Adrenal gland (tissue), 5 donors: ENCODE data around the gene DAPK2.

Experiments used
- CTCF ChIP-seq, 6 experiments: fragments of 450-650 bp in 4 of 6; fragments of 200-600 bp in 2 of 6; sonication (generic) in 1 of 6; IDR thresholded peaks; 1 replicate in 5 of 6; 2 replicates in 1 of 6; pipeline versions ENCODE4 v1.5.1 to v1.8.0; 2016 to 2021; ENCODE audit warnings: antibody characterized with exemption in 6 of 6, mild to moderate bottlenecking in 2 of 6, moderate library complexity in 1 of 6
- POLR2A ChIP-seq, 2 donors: fragments of 450-650 bp; IDR thresholded peaks; one replicate each; pipeline ENCODE4 v1.6.1; 2017; ENCODE audit warnings: antibody characterized with exemption in 2 of 2, mild to moderate bottlenecking in 2 of 2, moderate library complexity in 1 of 2
- donor health status: DM: no; HTN: no; CAD: no.

DNA sequence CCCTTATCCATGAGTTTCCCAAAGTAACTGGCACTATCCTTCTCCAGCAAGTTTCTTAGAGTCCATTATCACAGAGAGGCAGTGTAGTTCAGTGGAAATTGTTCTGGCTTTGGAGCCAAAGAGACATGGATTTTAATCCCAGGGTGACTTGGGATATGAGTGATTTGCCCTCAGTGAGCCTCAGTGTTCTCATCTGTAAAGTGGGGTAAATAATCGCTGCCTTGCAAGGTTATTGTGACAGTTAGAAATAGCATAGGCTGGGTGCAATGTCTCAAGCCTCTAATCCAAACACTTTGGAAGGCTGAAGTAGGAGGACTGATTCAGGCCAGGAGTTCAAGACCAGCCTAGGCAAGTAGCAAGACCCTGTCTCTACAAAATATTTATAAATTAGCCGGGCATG lies 30.0 kb downstream of the DAPK2 start:
- TF ChIP-seq CTCF (IDR thresholded peaks at IDR 0.05) (no peak), POLR2A (IDR thresholded peaks at IDR 0.05) (no peak)
